Hypothalamus (tissue), 51 donors: ENCODE results near the gene PTPRK.

Source experiments
- DNase-seq, 51 donors: peaks; one replicate each; lab custom pipeline; 2025; lab: John Stamatoyannopoulos, UW

The PTPRK gene

DNA sequence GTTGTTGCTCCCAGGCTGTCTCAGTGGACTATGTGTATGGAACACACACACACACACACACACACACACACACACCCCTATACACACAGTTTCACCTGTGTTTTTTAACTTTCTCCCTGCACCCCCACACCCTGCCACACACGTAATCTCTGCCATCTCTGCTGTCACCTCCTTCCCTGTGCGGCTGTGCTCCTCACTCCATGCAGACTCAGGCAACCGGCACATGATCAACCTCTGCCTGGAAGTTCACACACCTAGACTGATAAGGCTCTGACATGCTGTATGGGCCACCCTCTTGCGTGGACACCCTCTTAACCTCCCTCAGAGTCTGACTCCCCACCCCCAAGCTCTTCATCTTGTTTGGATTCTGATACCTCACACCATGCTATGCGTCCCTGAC is 467.3 kb downstream of the PTPRK start:
- no peak for DNase-seq

DNA sequence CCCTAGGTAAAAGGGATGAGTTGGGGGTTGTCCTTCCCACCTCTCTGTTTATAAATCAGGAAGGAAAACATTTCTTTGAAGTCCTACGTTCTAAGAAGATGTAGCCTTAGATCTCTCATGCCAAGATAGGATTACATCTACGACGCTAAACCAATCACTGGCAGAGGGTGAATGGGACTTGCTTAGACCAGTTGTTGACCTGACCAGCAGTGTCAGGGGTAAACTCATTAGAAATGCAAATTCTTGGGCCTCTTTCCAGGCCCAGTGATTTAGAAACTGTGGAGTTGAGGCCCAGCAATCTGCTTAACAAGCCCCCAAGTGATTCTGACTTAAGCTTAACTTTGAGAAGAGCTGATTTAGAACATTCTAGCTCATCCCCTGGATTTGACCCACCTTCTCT is 472.4 kb downstream of the PTPRK start:
- no peak for DNase-seq

GRCh38 chr6:128046033-128046432 is 474.4 kb downstream of the PTPRK start:
- DNase-seq, result no peak

- no peak for DNase-seq
Observed at GRCh38 chr6:128039543-128039942, 480.9 kb downstream of the PTPRK start.

DNA sequence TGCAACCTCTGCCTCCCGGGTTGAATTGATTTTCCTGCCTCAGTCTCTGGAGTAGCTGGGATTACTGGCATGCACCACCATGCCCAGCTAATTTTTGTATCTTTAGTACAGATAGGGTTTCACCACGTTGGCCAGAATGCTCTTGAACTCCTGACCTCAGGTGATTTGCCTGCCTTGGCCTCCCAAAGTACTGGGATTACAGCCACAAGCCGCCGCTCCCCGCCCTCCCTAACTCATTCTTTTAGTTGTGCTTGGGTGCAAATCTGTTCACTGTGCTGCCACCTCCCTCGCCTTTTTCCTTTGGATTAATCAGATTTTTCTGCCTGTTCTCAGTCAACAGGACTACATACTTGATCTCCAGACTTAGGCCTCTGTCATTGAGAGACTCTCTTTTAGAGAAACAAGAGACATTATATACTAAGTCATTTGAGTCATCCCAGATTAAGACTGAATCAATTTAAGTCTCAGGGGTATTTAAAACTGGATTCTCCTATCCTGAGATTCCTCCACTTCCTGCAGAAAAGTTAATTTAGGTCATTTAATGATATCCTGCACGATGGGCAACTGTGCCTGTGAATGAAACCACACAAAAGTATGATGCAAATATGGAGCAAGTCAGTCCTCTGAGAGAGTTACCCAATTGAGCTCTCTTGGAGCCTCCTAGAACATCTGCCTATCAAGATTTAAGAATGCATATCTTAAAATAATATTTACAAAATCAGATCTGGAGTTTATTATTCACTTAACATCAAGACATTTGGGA is 483.4 kb downstream of the PTPRK start:
- no peak for DNase-seq

- no peak for DNase-seq
Observed at GRCh38 chr6:128033156-128033555, 487.2 kb downstream of the PTPRK start.

DNA sequence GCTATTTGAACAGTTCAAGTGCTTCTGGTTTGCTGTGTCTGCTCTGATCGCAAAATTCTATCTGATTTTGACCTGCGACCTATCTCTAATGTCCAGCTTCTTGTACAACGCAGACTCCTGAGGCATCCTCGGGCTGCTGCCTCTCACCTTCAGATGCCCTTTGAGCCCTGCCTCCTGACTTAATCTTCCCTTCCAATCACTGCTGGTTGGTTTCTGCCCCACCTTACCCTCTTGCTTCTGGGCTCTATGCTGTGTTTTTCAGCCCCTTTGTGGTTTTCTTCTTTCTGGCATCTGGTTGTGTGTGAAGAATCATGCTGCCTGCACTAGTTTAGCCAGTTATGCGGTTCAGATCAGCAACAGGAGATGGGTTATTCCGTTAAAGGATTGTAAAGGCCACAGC is 488.4 kb downstream of the PTPRK start:
- no peak for DNase-seq

GRCh38 chr6:128029826-128030225 is 490.6 kb downstream of the PTPRK start:
- DNase-seq, result no peak

DNA sequence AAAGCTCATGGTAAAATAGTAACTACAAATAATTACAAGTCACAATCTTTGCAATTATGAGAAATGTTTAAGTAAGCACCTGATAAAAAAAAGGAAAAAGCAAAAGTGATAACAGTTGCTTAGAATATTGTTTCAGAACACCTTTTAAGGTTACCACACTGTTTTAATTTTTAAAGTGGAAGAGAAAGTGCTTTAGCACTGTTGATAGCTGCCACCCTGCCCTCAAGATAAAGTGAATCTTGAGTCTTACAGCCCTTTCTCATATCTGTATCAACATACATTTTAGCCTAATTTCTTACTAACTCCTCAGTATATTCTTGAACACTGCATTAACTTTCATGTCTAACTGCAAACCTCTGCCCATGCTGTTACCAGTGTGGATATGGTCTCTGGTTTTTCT is 492.2 kb downstream of the PTPRK start:
- DNase-seq, result no peak

DNA sequence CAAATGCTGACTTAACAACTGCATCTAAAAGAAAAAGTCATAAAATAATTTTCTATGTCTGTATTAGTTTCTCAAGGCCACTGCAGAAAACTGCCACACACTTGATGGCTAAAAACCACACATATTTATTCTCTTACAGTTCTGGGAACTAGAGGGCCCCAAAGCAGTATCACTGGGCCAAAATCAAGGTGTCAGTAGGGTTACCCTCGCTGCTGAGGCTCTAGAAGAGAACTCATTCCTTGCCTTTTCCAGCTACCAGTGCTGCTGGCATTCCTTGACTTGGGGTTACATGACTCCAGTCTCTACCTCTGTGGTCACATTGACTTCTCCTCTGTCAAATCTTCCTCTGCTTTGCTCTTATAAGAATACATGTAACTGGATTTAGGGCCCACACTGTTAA is 494.9 kb downstream of the PTPRK start:
- no peak for DNase-seq

DNA sequence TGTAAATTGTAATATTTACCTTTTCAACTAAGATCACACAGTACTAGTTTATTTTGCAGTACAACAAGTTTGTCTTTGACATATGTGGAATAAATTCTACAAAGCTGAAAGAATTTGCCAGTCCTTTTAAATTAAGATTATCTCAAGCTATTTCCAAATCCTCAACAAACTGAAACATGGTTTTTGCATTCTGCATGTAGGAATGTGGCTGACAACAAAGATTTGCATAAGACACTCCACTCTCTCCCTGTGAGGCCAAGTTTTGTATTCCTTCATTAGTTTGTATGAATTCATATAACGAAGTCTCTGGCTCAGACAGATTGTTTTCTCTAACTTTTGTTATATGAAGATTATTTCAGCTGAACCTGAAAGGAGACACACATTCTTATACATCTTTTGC is 495.4 kb downstream of the PTPRK start:
- DNase-seq, result no peak

DNA sequence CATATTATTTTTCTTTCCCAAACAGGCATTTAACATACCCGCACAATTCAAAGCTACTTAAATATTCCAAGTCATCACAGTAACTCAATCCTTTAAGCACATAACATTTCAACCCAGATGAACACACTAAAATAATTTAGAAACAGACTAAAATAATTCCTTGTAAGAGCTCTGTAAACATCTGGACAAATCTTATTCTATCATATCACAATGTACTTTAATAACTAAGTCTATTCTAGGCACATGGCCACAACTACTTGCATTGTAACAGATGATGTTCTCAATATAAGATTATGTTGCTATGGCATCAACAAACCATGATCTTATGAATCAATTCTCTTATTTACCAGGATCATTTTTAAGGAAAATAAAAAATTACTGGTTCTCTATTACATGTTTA is 496.4 kb downstream of the PTPRK start:
- no peak for DNase-seq

GRCh38 chr6:128018821-128019220 is 501.6 kb downstream of the PTPRK start:
- DNase-seq, result no peak

GRCh38 chr6:128017288-128017687 is 503.1 kb downstream of the PTPRK start:
- DNase-seq, result no peak

DNA sequence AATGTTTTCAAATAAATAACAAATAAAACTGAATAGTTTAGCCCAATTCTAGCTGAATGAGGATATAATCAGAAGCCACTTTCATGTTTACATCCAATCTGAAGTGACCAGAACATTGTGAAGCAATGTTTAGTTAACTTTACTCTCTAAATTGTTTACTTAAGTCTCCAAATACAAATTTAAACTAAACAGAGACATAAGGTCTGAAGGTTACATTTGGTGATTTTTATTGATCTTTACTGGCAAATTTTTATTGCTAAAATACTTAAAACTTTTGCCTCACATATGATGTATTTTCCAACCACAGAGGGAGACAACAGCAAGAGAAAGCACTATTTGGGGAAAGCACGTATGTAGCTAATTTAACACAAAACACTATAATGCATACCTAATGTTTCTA is 512.7 kb downstream of the PTPRK start:
- DNase-seq, result no peak

DNA sequence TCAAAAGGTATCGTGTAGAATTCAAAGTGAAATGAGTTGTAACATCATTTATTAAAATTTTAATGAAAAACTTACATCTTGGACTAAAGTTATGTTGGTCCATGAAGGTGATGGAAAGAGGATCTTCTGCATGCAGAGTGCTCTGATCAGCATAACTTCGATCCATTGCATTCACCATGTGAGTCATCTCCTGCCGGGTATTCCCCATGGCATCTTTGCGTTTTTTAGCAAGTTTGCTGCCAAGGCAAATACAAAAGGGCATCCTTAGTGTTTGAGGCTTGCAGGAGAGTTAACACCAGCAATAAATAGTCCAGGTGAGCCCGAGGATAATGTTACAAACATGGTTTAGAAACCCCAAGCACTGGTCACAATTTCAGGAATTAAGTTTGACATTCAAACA is 515.4 kb downstream of the PTPRK start:
- no peak for DNase-seq

DNA sequence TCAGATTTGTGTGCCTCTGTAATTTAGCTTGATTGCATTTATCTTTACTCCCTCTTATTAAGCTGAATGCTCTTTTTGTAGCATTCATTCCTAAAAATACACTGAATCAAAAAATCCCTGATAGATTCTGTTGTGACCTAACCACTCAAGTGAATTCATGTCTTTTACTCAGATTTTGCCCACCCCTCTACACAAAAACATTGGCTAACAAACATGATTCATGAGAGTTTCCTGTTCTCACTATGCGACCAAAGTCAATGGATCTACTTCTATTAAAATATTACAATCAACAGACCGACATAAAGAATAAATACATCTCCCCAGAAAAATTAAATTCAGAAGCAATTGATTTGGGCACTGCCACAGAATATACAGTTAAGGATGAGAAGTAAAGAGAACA is 520.0 kb downstream of the PTPRK start:
- no peak for DNase-seq

- DNase-seq, result no peak
Observed at GRCh38 chr6:127998985-127999384, 521.4 kb downstream of the PTPRK start.

DNA sequence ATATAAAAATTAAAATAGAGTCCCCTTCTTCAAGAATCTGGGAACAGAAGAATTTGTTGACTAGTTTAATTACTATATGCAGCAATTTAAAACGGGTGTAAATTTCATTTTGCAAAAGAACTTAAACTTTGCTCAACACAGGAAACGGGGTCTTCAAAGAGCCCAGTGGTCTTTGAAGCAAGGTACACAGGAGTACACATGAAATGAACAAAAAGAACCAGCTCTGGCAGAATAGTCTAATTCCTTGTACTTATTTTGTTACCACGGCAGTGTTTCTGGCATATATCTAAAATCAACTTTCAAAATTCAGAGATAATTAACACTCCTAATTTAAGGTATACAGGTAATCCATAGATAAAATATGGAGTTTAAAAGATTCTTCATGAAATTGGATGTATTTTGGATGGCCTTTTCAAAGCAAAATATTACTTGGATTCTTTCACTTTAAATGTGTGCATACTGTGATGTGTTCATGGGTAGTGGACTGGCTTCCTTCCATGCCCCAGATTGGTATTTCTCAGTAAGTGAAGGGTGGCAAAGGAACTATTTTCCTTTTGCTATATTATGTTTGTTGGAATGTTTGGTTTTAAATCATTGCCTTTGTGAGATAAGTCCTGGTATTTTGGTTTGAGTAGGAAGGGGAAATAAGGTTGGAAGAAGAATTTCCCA is 522.8 kb downstream of the PTPRK start:
- no peak for DNase-seq

DNA sequence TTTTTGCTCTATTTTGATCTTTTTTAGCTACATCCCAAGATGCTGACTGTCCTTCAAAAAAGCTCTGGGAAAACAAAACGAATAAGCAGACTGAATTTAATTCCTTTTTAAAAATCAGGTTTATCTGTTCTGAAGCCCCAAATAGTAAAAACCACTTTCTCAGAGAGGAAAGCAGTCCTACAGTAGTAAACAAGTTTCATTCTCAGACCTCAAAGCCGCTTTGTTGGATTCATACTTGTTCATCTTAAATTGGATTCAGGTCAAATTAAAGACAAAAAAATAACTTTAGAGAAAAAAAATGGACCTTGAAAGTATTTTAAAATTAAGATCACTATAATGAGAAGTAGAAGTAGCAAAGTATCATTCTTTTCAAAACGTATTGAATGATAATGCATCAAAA is 523.5 kb downstream of the PTPRK start:
- DNase-seq, result no peak

DNA sequence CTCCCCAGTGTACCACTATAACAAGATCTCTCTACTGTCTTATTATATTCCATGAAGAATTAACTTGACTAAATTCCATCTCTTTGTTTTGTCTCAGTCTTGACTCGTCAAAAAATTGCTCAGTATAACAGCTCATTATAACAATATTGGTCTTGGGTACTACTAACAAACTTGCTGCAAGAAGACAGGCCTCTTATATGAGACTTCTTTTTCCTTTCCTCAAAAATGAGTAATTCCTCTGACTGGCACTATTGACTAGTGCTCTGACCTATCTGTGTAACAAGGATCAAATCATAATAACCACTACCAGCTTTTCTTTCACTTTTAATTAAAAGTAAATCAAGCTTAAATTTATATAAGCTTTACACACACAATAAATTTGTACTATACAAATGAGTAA is 528.3 kb downstream of the PTPRK start:
- DNase-seq, result no peak

- no peak for DNase-seq
Observed at GRCh38 chr6:127990074-127990473, 530.3 kb downstream of the PTPRK start.

- peak in 23 of 51 donors; percentile 2 to 64 (median 30) for DNase-seq
Observed at GRCh38 chr6:127980996-127981395, 539.4 kb downstream of the PTPRK start.
